GM12878 (cell line): ENCODE measurements around the gene LRRC66. TPM values are rescaled to one million over a fixed set of nuclear protein-coding genes. Genes with fewer than 3 reads are reported as not detected.

ENCODE experiments used
- ASH2L ChIP-seq: fragments of 300-600, 200-600 bp; sonication (generic); IDR thresholded peaks from 2 replicates; pipeline ENCODE4 v1.6.1; 2017; ENCODE audit warnings: low read depth, mild to moderate bottlenecking, borderline replicate concordance
- CEBPB ChIP-seq, 2 experiments: fragments of 150-350 bp in 1 of 2; IDR thresholded peaks; 2 replicates each; pipeline ENCODE4 v1.6.1; 2012 to 2014; ENCODE audit warnings: low read depth in 2 of 2, low read length in 2 of 2, borderline replicate concordance in 1 of 2, inconsistent platforms in 1 of 2
- CREB1 ChIP-seq: IDR thresholded peaks from 2 replicates; pipeline ENCODE4 v1.6.1; 2012; ENCODE audit warnings: low read depth, mild to moderate bottlenecking, inconsistent platforms
- EGR1 ChIP-seq, 2 experiments: IDR thresholded peaks; 1 replicate in 1 of 2; 2 replicates in 1 of 2; pipeline ENCODE4 v1.6.1; 2011 to 2012; ENCODE audit warnings: low read depth in 2 of 2, low read length in 2 of 2, borderline replicate concordance in 1 of 2, mild to moderate bottlenecking in 1 of 2, moderate library complexity in 1 of 2
- EP300 ChIP-seq, 2 experiments: fragments of 150-350 bp in 1 of 2; IDR thresholded peaks; 2 replicates each; pipeline ENCODE4 v1.6.1; 2011 to 2012; ENCODE audit warnings: low read depth in 2 of 2, low read length in 2 of 2, borderline replicate concordance in 1 of 2, improper control_type of control experiment in 1 of 2, inconsistent platforms in 1 of 2; ENCODE audit not compliant: control insufficient read depth in 1 of 2
- ESRRA ChIP-seq: IDR thresholded peaks from 2 replicates; pipeline ENCODE4 v1.6.1; 2012; ENCODE audit warnings: mild to moderate bottlenecking, low read length, improper control_type of control experiment
- FOS ChIP-seq: IDR thresholded peaks from 3 replicates; pipeline ENCODE4 v1.6.1; 2011; ENCODE audit warnings: borderline replicate concordance; ENCODE audit not compliant: insufficient read length; ENCODE audit errors: extremely low read depth
- GABPA ChIP-seq: IDR thresholded peaks from 2 replicates; pipeline ENCODE4 v1.6.1; 2014; ENCODE audit warnings: antibody characterized with exemption, low read depth, mild to moderate bottlenecking, inconsistent platforms
- GATAD2B ChIP-seq: fragments of 450-650 bp; conservative IDR thresholded peaks from 2 replicates; pipeline ENCODE4 v1.6.1; 2017; ENCODE audit warnings: low read depth, mild to moderate bottlenecking, moderate library complexity
- KLF5 ChIP-seq: fragments of 450-650 bp; IDR thresholded peaks from 2 replicates; pipeline ENCODE4 v1.6.1; 2014; ENCODE audit warnings: mild to moderate bottlenecking; ENCODE audit not compliant: partially characterized antibody
- MTA2 ChIP-seq: fragments of 450-650 bp; IDR thresholded peaks from 2 replicates; pipeline ENCODE4 v1.6.1; 2016; ENCODE audit warnings: low read depth, mild to moderate bottlenecking, moderate library complexity
- PBX3 ChIP-seq: IDR thresholded peaks from 2 replicates; pipeline ENCODE4 v1.6.1; 2011; ENCODE audit warnings: mild to moderate bottlenecking, low read depth, low read length, moderate library complexity; ENCODE audit not compliant: insufficient replicate concordance
- RBBP5 ChIP-seq: fragments of 200-600 bp; sonication (generic); conservative IDR thresholded peaks from 2 replicates; pipeline ENCODE4 v1.6.1; 2016
- RELA ChIP-seq: fragments of 450-650 bp; IDR thresholded peaks from 2 replicates; pipeline ENCODE4 v1.8.0; 2014; ENCODE audit warnings: borderline replicate concordance; ENCODE audit not compliant: partially characterized antibody
- RUNX3 ChIP-seq: IDR thresholded peaks from 2 replicates; pipeline ENCODE4 v1.6.1; 2012; ENCODE audit warnings: low read length, inconsistent platforms
- TARDBP ChIP-seq: IDR thresholded peaks from 2 replicates; pipeline ENCODE4 v1.6.1; 2016; ENCODE audit warnings: borderline replicate concordance
- WRNIP1 ChIP-seq: IDR thresholded peaks from 2 replicates; pipeline ENCODE4 v1.6.1; 2011; ENCODE audit warnings: low read depth, low read length, improper control_type of control experiment, borderline replicate concordance
- ZNF217 ChIP-seq: fragments of 450-650 bp; IDR thresholded peaks from 2 replicates; pipeline ENCODE4 v1.6.1; 2017; ENCODE audit warnings: antibody characterized with exemption, mild to moderate bottlenecking
- polyA plus RNA-seq, 11 experiments: library from polyadenylated mRNA; depleted of rRNA in 4 of 11; unstranded in 6 of 11; stranded (reverse) in 5 of 11; fragments of >200 nt; fragmentation: Nextera tagmentation in 4 of 11; fragmentation: Illumina TruSeq in 1 of 11; extraction: Ambion mirVana in 4 of 11; extraction: Trizol in 1 of 11; gene quantifications; 1 replicate in 1 of 11; 2 replicates in 10 of 11; pipeline versions ENCODE4 v1.2.1 to v1.2.3, GENCODE V29; 2011 to 2016; ENCODE audit warnings: inconsistent platforms in 2 of 11, missing spikeins in 2 of 11, low read depth in 1 of 11
- total RNA-seq, 4 experiments: library from RNA; depleted of rRNA in 3 of 4; stranded (reverse); fragments of >200 nt in 3 of 4; fragmentation: Illumina TruSeq in 1 of 4; extraction: Trizol in 1 of 4; gene quantifications; 2 replicates each; pipeline versions ENCODE4 v1.2.1 to v1.2.3, GENCODE V29; 2013 to 2021
- TF ChIP-seq, protein P1 (sequence below): IDR thresholded peaks from 2 replicates; pipeline ENCODE4 v1.6.1; 2011; ENCODE audit warnings: borderline replicate concordance, low read depth, mild to moderate bottlenecking, moderate library complexity, low read length; ENCODE audit not compliant: insufficient read depth, poor library complexity, severe bottlenecking
- TF ChIP-seq, protein P2 (sequence below): IDR thresholded peaks from 2 replicates; pipeline ENCODE4 v1.6.1; 2012; ENCODE audit warnings: mild to moderate bottlenecking, low read depth, low read length
- TF ChIP-seq, protein P3 (sequence below): fragments of 450-650 bp; IDR thresholded peaks from 2 replicates; pipeline ENCODE4 v1.6.1; 2017; ENCODE audit warnings: mild to moderate bottlenecking

Gene LRRC66
- total and polyA plus RNA-seq, 10 of the 15 experiments (the other 5 are each of a cell fraction or from before 2014, with no cell fraction given), result 0.02 to 0.18 (median 0.09) TPM; not detected in 2

- TF ChIP-seq EP300 (IDR thresholded peaks at IDR 0.05; ENCODE audit: borderline replicate concordance in 1 of 2, control insufficient read depth in 1 of 2, low read depth in 2 of 2, low read length in 2 of 2) (no peak), ASH2L (no peak), KLF5 (no peak), CREB1 (no peak), RUNX3 (no peak), FOS (no peak), MTA2 (no peak), RBBP5 (no peak), GABPA (no peak), CEBPB (IDR thresholded peaks at IDR 0.05; ENCODE audit: borderline replicate concordance in 1 of 2, low read depth in 2 of 2, low read length in 2 of 2) (no peak), GATAD2B (no peak), EGR1 (IDR thresholded peaks at IDR 0.05; ENCODE audit: borderline replicate concordance in 1 of 2, low read depth in 2 of 2, low read length in 2 of 2) (no peak), PBX3 (no peak), ZNF217 (no peak), TARDBP (no peak), ESRRA (no peak), RELA (no peak), WRNIP1 (no peak)
- TF ChIP-seq, protein P1, sequence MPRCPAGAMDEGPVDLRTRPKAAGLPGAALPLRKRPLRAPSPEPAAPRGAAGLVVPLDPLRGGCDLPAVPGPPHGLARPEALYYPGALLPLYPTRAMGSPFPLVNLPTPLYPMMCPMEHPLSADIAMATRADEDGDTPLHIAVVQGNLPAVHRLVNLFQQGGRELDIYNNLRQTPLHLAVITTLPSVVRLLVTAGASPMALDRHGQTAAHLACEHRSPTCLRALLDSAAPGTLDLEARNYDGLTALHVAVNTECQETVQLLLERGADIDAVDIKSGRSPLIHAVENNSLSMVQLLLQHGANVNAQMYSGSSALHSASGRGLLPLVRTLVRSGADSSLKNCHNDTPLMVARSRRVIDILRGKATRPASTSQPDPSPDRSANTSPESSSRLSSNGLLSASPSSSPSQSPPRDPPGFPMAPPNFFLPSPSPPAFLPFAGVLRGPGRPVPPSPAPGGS, result no peak
- TF ChIP-seq, protein P2, sequence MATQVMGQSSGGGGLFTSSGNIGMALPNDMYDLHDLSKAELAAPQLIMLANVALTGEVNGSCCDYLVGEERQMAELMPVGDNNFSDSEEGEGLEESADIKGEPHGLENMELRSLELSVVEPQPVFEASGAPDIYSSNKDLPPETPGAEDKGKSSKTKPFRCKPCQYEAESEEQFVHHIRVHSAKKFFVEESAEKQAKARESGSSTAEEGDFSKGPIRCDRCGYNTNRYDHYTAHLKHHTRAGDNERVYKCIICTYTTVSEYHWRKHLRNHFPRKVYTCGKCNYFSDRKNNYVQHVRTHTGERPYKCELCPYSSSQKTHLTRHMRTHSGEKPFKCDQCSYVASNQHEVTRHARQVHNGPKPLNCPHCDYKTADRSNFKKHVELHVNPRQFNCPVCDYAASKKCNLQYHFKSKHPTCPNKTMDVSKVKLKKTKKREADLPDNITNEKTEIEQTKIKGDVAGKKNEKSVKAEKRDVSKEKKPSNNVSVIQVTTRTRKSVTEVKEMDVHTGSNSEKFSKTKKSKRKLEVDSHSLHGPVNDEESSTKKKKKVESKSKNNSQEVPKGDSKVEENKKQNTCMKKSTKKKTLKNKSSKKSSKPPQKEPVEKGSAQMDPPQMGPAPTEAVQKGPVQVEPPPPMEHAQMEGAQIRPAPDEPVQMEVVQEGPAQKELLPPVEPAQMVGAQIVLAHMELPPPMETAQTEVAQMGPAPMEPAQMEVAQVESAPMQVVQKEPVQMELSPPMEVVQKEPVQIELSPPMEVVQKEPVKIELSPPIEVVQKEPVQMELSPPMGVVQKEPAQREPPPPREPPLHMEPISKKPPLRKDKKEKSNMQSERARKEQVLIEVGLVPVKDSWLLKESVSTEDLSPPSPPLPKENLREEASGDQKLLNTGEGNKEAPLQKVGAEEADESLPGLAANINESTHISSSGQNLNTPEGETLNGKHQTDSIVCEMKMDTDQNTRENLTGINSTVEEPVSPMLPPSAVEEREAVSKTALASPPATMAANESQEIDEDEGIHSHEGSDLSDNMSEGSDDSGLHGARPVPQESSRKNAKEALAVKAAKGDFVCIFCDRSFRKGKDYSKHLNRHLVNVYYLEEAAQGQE, result no peak
- TF ChIP-seq, protein P3, sequence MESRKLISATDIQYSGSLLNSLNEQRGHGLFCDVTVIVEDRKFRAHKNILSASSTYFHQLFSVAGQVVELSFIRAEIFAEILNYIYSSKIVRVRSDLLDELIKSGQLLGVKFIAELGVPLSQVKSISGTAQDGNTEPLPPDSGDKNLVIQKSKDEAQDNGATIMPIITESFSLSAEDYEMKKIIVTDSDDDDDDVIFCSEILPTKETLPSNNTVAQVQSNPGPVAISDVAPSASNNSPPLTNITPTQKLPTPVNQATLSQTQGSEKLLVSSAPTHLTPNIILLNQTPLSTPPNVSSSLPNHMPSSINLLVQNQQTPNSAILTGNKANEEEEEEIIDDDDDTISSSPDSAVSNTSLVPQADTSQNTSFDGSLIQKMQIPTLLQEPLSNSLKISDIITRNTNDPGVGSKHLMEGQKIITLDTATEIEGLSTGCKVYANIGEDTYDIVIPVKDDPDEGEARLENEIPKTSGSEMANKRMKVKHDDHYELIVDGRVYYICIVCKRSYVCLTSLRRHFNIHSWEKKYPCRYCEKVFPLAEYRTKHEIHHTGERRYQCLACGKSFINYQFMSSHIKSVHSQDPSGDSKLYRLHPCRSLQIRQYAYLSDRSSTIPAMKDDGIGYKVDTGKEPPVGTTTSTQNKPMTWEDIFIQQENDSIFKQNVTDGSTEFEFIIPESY, result no peak
Observed at GRCh38 chr4:52038103-52038912, 18.1 kb upstream of the LRRC66 start, which contains the start of gene SGCB (continued).
